ENCODE results near the gene APC. TPM values are rescaled to one million over a fixed set of nuclear protein-coding genes. Genes with fewer than 3 reads are reported as not detected.

The APC gene
- polyA plus RNA-seq, 4 donors = 29.2 to 31.9 (median 31.8) TPM

- no peak for DNase-seq (ENCODE audit: low read depth in 4 of 4, low spot score in 3 of 4)
Measured at GRCh38 chr5:112892776-112893175, 155.1 kb downstream of the APC start.

- no peak for DNase-seq (ENCODE audit: low read depth in 4 of 4, low spot score in 3 of 4)
Measured at GRCh38 chr5:112895682-112896081, 158.0 kb downstream of the APC start.

Other genes with a start within 250 kb of the APC start
- gene SRP19, start 123.4 kb downstream of the APC start, polyA plus RNA-seq (ENCODE audit: insufficient read length in 4 of 4) = 10 to 100 TPM; 67.1 to 87.3 (median 80.6) TPM
- 100 to 1,000 TPM; 113 to 134 (median 129) TPM for gene REEP5, start 184.3 kb downstream of the APC start, polyA plus RNA-seq (ENCODE audit: insufficient read length in 4 of 4)
- 10 to 100 TPM; 30.6 to 42.5 (median 40.1) TPM for gene DCP2, start 238.9 kb downstream of the APC start, polyA plus RNA-seq (ENCODE audit: insufficient read length in 4 of 4)

Measured in right renal pelvis (tissue), 4 donors.